ENCODE measurements around the gene ZBTB16.

- no peak for TF ChIP-seq EZH2 (IDR thresholded peaks at IDR 0.05)
- TF ChIP-seq POLR2AphosphoS5 (IDR thresholded peaks at IDR 0.05; ENCODE audit: borderline replicate concordance, low read depth, low read length), result no peak
- no peak for TF ChIP-seq FOXP2 (optimal IDR thresholded peaks at IDR 0.05; ENCODE audit: control extremely low read depth, extremely low read length, insufficient read depth)
These were observed 136.6 kb downstream of the ZBTB16 start for GRCh38 chr11:114195981-114196731.
